ENCODE measurements around the gene KIF16B.

GRCh38 chr20:16378122-16378521 lies 195.1 kb downstream of the KIF16B start:
- TF ChIP-seq CTCF (IDR thresholded peaks at IDR 0.05) (no peak), POLR2A (IDR thresholded peaks at IDR 0.05) (no peak), EP300 (IDR thresholded peaks at IDR 0.05) (no peak)

All from sigmoid colon (tissue), 4 donors.